ENCODE measurements around the gene MCTP1. TPM values are rescaled to one million over a fixed set of nuclear protein-coding genes. Genes with fewer than 3 reads are reported as not detected.
"Not testable (repeated sequence)": the region's sequence is repeated elsewhere in the genome, so short reads cannot be mapped to it uniquely, and the experiment has no call there.

MCTP1 gene
- total RNA-seq, 2 donors from 2014 or later: 5.1 to 10.0 TPM

- TF ChIP-seq CTCF (IDR thresholded peaks at IDR 0.05): peak; percentile 52 to 75
- Histone ChIP-seq H3K36me3 (no peaks in the 10 kb centered on the region), H3K27me3 (no peaks in the 10 kb centered on the region), H3K9me3 (peaks cover 0 to 9% of the 10 kb centered on the region in 2 donors), H3K4me3 (no peak overlapping the region), H3K4me1 (no peaks in the 10 kb centered on the region), H3K27ac (no peak overlapping the region)
- DNase-seq (ENCODE audit: low spot score): no peak
These were observed 316.3 kb downstream of the MCTP1 start for GRCh38 chr5:94968507-94969095.

GRCh38 chr5:94967525-94967924, 317.4 kb downstream of the MCTP1 start:
- TF ChIP-seq CTCF (IDR thresholded peaks at IDR 0.05): no peak
- DNase-seq (ENCODE audit: low spot score): no peak
- Histone ChIP-seq H3K36me3 (no peaks in the 10 kb centered on the region), H3K27ac (no peak overlapping the region), H3K9me3 (peaks cover 0 to 9% of the 10 kb centered on the region in 2 donors), H3K27me3 (no peaks in the 10 kb centered on the region), H3K4me3 (no peak overlapping the region), H3K4me1 (no peaks in the 10 kb centered on the region)

- peaks cover 0 to 15% of the 10 kb centered on the region in 2 donors for H3K9me3 ChIP-seq
- not testable (repeated sequence) for H3K4me1 ChIP-seq; H3K36me3 ChIP-seq; H3K27ac ChIP-seq; H3K27me3 ChIP-seq; DNase-seq (ENCODE audit: low spot score); H3K4me3 ChIP-seq
These were observed 325.6 kb downstream of the MCTP1 start for GRCh38 chr5:94959279-94959678.

- Histone ChIP-seq H3K9me3 (no peaks in the 10 kb centered on the region), H3K4me1 (no peaks in the 10 kb centered on the region), H3K27me3 (no peaks in the 10 kb centered on the region), H3K4me3 (no peak overlapping the region), H3K27ac (no peak overlapping the region), H3K36me3 (no peaks in the 10 kb centered on the region)
- no peak for TF ChIP-seq CTCF (IDR thresholded peaks at IDR 0.05)
- peak; percentile 61 for DNase-seq (ENCODE audit: low spot score)
These were observed 339.2 kb downstream of the MCTP1 start for GRCh38 chr5:94945656-94946055.

GRCh38 chr5:94944160-94944559, 340.7 kb downstream of the MCTP1 start:
- no peak overlapping the region for H3K4me3 ChIP-seq
- no peaks in the 10 kb centered on the region for H3K36me3 ChIP-seq
- H3K4me1 ChIP-seq: no peaks in the 10 kb centered on the region
- no peaks in the 10 kb centered on the region for H3K27me3 ChIP-seq
- no peaks in the 10 kb centered on the region for H3K9me3 ChIP-seq
- H3K27ac ChIP-seq: no peak overlapping the region
- DNase-seq (ENCODE audit: low spot score): no peak
- TF ChIP-seq CTCF (IDR thresholded peaks at IDR 0.05): no peak

GRCh38 chr5:94941122-94941755, 343.7 kb downstream of the MCTP1 start:
- H3K36me3 ChIP-seq: no peaks in the 10 kb centered on the region
- DNase-seq (ENCODE audit: low spot score): no peak
- H3K27me3 ChIP-seq: no peaks in the 10 kb centered on the region
- no peak for TF ChIP-seq CTCF (IDR thresholded peaks at IDR 0.05)
- no peak overlapping the region for H3K27ac ChIP-seq
- H3K4me3 ChIP-seq: no peak overlapping the region
- H3K4me1 ChIP-seq: no peaks in the 10 kb centered on the region
- no peaks in the 10 kb centered on the region for H3K9me3 ChIP-seq

Measured in right atrium auricular region (tissue), 2 donors.